Activated CD8-positive, alpha-beta T cell treated with anti-CD3 and anti-CD28 coated beads, Interleukin-2, amount 10 ng/mL, durations not matched to agents 7 days and 5 days (primary cell): Measurements from ENCODE around the gene PRUNE2. TPM values are rescaled to one million over a fixed set of nuclear protein-coding genes. Genes with fewer than 3 reads are reported as not detected.
A peak's percentile ranks its signal among the peaks of the same experiment; 100 is the strongest.

ENCODE experiments used
- ATAC-seq: fragments of 150-1000 bp; cut with Tn5 transposase; one replicate; pipeline ENCODE4 v1.10.0; 2021; ENCODE audit warnings: moderate library complexity
- CTCF ChIA-PET: fragments of 350-600 bp; sonication (Branson Sonifier 250); formaldehyde crosslinking; loops from one replicate; lab custom pipeline; 2021; ENCODE audit warnings: antibody characterized with exemption; lab: Charles Lee
- POLR2A ChIA-PET: fragments of 350-600 bp; sonication (Branson Sonifier 250); formaldehyde crosslinking; loops from one replicate; lab custom pipeline; 2021; ENCODE audit warnings: antibody characterized with exemption; lab: Charles Lee
- DNase-seq: peaks from one replicate; pipeline ENCODE4 v3.0.0-alpha.2; 2020
- H3K27ac Mint-ChIP-seq: one replicate; pipeline ENCODE4 v1.8.0; 2021; ENCODE audit warnings: mild to moderate bottlenecking, mixed read lengths
- H3K27me3 Mint-ChIP-seq: one replicate; pipeline ENCODE4 v1.8.0; 2021; ENCODE audit warnings: low read depth, mixed read lengths
- H3K36me3 Mint-ChIP-seq: one replicate; pipeline ENCODE4 v1.8.0; 2021; ENCODE audit warnings: low read depth, mixed read lengths
- H3K4me1 Mint-ChIP-seq: one replicate; pipeline ENCODE4 v1.8.0; 2021; ENCODE audit warnings: low read depth, mixed read lengths
- H3K4me3 Mint-ChIP-seq: one replicate; pipeline ENCODE4 v1.8.0; 2021; ENCODE audit warnings: mild to moderate bottlenecking, mixed read lengths
- H3K9me3 Mint-ChIP-seq: one replicate; pipeline ENCODE4 v1.8.0; 2022; ENCODE audit warnings: mixed read lengths; ENCODE audit not compliant: insufficient read depth
- total RNA-seq, 2 experiments: library from RNA; stranded (reverse); gene quantifications; one replicate each; pipeline ENCODE4 v1.2.3, GENCODE V29; 2021

PRUNE2 gene
- total RNA-seq, 2 experiments from 2014 or later, result 0.16 to 0.52 TPM

DNA sequence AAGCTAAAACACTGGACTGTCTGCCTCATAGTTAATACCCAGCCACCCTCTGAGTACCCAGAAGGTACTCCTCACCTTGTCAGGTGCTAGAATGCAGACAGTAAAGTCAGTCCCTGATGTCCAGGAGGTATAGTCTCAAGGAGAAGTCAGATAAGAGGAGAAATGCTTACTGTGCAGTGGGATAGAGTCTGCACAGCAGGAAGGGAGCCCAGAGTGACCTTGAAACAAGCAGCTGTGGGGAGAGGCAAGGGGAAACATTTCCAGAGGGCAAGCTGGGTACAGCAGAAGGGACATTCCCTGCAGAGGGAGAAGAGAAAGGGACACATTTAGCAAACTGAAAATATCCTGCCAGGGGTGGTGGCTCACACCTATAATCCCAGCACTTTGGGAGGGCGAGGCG lies 324.2 kb downstream of the PRUNE2 start:
- Mint-ChIP-seq H3K36me3 (no peaks in the 10 kb centered on the region), H3K4me1 (peaks cover 20% of the 10 kb centered on the region), H3K27me3 (peaks cover 9% of the 10 kb centered on the region), H3K9me3 (no peaks in the 10 kb centered on the region), H3K4me3 (no peak overlapping the region), H3K27ac (peak overlapping the region; percentile 27)
- ATAC-seq, result no peak
- ChIA-PET POLR2A (no interaction called here), CTCF (no interaction called here)
- DNase-seq, result no peak

DNA sequence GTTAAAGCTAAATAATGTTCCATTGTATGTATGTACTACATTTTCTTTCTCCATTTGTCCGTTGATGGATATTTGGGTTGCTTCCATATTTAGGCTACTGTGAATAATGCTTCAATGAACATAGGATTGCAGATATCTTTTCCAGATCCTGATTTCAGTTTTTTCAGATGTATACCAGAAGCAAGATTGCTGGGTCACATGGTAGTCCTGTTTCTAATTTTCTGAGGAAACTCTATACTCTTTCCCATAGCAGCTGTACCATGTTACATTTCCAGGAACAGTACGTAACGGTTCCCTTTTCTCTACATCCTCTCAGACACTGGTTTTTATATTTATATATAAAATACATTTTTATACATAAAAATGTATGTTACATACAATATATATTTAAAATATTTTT lies 325.1 kb downstream of the PRUNE2 start:
- peaks cover 9% of the 10 kb centered on the region for H3K27me3 Mint-ChIP-seq
- H3K36me3 Mint-ChIP-seq, result no peaks in the 10 kb centered on the region
- ChIA-PET CTCF (interaction anchor here (2.0 kb wide), 1 partner anchor 78 kb away, joined by 6 read pairs; no protein-coding TSS in a partner anchor), POLR2A (interaction anchor here (0.7 kb wide), 1 partner anchor 28 kb away, joined by 3 read pairs; no protein-coding TSS in a partner anchor)
- DNase-seq, result no peak
- no peak overlapping the region for H3K27ac Mint-ChIP-seq
- H3K9me3 Mint-ChIP-seq, result no peaks in the 10 kb centered on the region
- ATAC-seq, result no peak
- H3K4me1 Mint-ChIP-seq, result peaks cover 28% of the 10 kb centered on the region
- no peak overlapping the region for H3K4me3 Mint-ChIP-seq

DNA sequence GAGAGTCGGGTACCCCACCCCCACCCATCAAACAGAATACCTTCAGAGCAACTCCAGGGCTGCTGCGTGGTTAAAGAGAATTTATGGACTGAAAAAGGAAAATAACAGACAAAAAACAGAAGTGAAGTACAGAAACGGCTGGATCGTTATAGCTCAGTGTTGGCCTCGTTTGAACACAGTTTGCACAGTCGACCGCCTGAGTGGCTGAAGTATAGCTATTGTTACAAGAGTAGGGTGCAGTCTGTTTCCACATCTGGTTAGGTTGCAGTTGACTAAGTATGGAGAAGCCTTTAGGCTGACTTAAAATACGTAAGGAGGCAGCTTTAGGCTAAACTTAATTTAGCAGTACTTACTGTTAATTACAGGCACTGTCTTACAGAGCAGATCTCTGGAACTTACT lies 325.7 kb downstream of the PRUNE2 start:
- CTCF ChIA-PET, result interaction anchor here (2.0 kb wide), 1 partner anchor 79 kb away, joined by 6 read pairs; no protein-coding TSS in a partner anchor
- Mint-ChIP-seq H3K36me3 (no peaks in the 10 kb centered on the region), H3K4me1 (peaks cover 32% of the 10 kb centered on the region), H3K27ac (no peak overlapping the region), H3K4me3 (no peak overlapping the region), H3K9me3 (no peaks in the 10 kb centered on the region), H3K27me3 (peaks cover 9% of the 10 kb centered on the region)
- POLR2A ChIA-PET, result interaction anchor here (0.7 kb wide), 1 partner anchor 28 kb away, joined by 3 read pairs; no protein-coding TSS in a partner anchor
- no peak for ATAC-seq
- DNase-seq, result no peak

DNA sequence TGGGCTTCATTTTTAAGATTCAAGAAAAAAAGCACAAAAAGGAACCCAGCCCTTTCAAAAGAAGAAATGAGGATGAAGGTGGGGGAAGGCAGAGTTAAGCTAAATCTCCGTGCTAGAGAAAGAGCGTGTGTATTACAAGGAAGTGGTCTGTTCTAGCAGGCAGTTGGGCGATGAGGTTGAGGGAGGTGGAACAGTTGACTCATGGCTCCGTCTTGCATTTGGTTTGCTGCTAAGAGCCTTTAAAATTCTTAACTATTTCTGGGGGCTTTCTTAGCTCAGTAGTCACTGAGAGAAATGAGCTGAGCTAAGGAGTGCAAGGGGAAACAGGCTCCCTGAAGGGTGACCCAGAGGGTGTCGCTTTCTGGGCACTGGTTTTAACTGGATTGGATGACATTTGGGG lies 329.6 kb downstream of the PRUNE2 start:
- Mint-ChIP-seq H3K36me3 (peaks cover 4% of the 10 kb centered on the region), H3K4me1 (peaks cover 47% of the 10 kb centered on the region), H3K27me3 (peaks cover 2% of the 10 kb centered on the region), H3K27ac (peak overlapping the region; percentile 93), H3K4me3 (peak overlapping the region; percentile 51), H3K9me3 (no peaks in the 10 kb centered on the region)
- DNase-seq, result peak; percentile 92
- POLR2A ChIA-PET, result interaction anchor here (0.6 to 2.5 kb wide), 8 partner anchors 13 to 1804 kb away, joined by 3 to 11 read pairs (median 4); partner anchors contain the start of genes GCNT1 and RFK
- peak; percentile 92 for ATAC-seq
- CTCF ChIA-PET, result interaction anchor here (0.6 to 3.7 kb wide), 9 partner anchors 12 to 128 kb away, joined by 3 to 21 read pairs (median 3); partner anchors contain the start of gene GCNT1

DNA sequence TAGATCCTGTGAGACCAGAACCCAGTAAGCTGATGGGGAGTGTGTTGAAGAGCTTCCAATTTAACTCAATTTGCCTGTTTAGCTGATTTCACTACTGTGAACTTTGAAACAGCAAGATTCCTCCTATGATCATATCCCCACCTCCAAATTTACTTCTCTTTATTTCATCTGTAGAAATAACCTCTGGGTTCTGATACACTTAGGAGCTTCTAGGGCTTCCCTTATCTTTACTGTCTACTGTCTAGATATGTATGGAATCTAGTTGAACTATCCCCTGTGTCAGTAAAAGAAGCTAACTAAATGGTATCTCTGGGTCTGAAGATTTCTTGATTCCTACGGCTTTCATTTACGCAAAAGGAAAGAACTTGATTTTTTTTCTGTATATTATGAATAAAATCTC lies 330.2 kb downstream of the PRUNE2 start:
- POLR2A ChIA-PET, result interaction anchor here (0.9 to 2.5 kb wide), 7 partner anchors 12 to 182 kb away, joined by 3 to 11 read pairs (median 4); partner anchors contain the start of genes GCNT1 and RFK
- CTCF ChIA-PET, result interaction anchor here (0.8 to 3.7 kb wide), 9 partner anchors 11 to 128 kb away, joined by 3 to 21 read pairs (median 3); partner anchors contain the start of gene GCNT1
- ATAC-seq (no peak), DNase-seq (no peak)
- Mint-ChIP-seq H3K27ac (peak overlapping the region; percentile 93), H3K4me1 (peaks cover 53% of the 10 kb centered on the region), H3K36me3 (peaks cover 10% of the 10 kb centered on the region), H3K4me3 (no peak overlapping the region), H3K9me3 (no peaks in the 10 kb centered on the region), H3K27me3 (peaks cover 2% of the 10 kb centered on the region)

DNA sequence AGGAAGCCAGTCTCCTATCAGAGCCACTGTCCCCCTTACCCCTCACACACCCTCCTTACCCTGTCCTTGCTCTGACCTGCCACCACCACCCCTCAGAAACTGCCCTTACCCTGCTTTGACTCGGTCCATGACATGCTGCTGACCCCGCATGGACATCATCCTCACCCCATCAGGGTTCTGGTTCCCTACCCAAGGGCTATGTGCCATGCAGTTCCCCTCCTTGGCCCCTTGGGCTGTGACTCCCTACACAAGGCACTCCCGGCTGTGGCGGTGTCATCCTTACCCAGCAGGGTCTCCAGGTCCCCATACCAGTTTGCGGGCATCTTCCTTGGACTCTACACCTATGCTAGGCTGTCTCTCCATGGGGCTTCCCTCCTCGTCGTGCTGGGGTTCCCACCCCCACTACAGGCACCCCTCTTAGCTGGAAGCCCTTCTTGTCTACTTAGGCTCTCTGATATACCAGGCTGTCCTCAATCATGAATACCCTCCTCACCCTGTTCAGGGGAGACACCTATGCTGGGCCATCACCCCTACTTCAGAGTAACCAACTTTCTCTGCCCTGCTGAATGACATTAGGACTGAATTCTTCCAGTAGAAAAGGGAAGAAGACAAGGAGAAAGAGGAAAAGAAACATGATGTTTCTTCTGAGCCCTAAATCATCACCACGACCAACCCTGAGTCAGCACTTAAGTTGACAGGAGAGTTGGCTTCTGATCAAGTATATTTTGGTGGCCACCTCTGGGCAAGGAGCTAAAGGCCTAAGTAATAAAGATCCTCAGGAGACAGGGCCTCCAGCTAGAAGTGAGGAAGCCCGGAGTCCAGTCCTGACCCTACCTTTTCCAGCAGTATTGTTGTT lies 331.8 kb downstream of the PRUNE2 start:
- DNase-seq (no peak), ATAC-seq (no peak)
- Mint-ChIP-seq H3K27me3 (peaks cover 7% of the 10 kb centered on the region), H3K4me1 (peaks cover 66% of the 10 kb centered on the region), H3K4me3 (no peak overlapping the region), H3K27ac (peak overlapping the region; percentile 48), H3K9me3 (no peaks in the 10 kb centered on the region), H3K36me3 (peaks cover 23% of the 10 kb centered on the region)
- CTCF ChIA-PET, result interaction anchor here (1.5 to 3.7 kb wide), 2 partner anchors 12 to 84 kb away, joined by 4 to 21 read pairs; no protein-coding TSS in a partner anchor
- POLR2A ChIA-PET, result no interaction called here

DNA sequence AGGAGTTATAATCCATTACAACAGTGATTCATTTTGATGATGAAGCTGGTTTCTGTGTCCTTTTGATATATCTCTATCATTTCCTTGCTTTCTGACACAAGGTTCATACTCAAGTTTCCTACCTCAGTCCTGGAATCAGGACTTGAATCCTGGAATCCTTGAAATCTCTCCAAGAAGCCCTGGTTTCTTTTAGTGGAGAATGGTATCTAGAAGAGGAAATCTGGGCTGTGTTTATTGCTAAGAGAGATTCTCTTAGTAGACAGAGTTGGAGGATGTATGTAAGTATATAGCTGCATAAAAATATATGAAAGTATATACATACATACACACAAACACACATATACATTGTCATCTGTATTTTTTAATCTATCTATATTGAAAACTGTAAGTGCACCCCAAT lies 332.5 kb downstream of the PRUNE2 start:
- ChIA-PET POLR2A (interaction anchor here (0.5 kb wide), 1 partner anchor 181 kb away, joined by 4 read pairs; no protein-coding TSS in a partner anchor), CTCF (no interaction called here)
- no peaks in the 10 kb centered on the region for H3K9me3 Mint-ChIP-seq
- no peak overlapping the region for H3K4me3 Mint-ChIP-seq
- no peak for DNase-seq
- H3K27ac Mint-ChIP-seq, result no peak overlapping the region
- peaks cover 60% of the 10 kb centered on the region for H3K4me1 Mint-ChIP-seq
- peaks cover 23% of the 10 kb centered on the region for H3K36me3 Mint-ChIP-seq
- peaks cover 7% of the 10 kb centered on the region for H3K27me3 Mint-ChIP-seq
- no peak for ATAC-seq

DNA sequence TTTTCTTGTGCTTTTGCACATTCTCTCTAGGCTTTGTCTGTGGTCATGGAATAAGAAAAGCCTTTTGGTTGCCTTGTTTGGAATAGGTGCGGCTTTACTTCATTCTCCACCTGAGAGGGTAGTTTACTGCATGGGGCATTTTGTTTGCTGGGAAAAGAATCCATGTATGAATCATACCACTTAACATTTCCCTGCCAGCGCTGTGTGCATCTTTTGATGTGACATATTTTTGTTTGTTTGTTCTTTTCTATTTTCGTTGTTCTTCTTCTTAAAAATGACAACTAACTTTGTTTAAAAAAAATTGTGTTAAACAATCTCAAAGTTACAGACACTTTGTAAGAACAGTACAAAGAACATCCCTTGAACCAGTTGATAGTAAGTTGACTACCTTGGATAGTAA lies 333.8 kb downstream of the PRUNE2 start:
- Mint-ChIP-seq H3K9me3 (no peaks in the 10 kb centered on the region), H3K27ac (peak overlapping the region; percentile 8), H3K27me3 (peaks cover 12% of the 10 kb centered on the region), H3K36me3 (peaks cover 23% of the 10 kb centered on the region), H3K4me3 (peak overlapping the region; percentile 61), H3K4me1 (peaks cover 49% of the 10 kb centered on the region)
- ChIA-PET CTCF (no interaction called here), POLR2A (no interaction called here)
- ATAC-seq (no peak), DNase-seq (no peak)

DNA sequence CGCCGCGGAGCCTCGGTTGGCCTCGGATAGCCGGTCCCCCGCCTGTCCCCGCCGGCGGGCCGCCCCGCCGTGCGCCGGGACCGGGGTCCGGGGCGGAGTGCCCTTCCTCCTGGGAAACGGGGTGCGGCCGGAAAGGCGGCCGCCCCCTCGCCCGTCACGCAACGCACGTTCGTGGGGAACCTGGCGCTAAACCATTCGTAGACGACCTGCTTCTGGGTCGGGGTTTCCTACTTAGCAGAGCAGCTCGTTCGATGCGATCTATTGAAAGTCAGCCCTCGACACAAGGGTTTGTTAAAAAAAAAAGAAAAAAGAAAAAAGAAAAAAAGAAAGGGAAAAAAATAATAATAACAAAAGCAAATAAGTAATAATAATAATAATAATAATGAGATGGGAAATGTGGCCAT lies 334.2 kb downstream of the PRUNE2 start:
- H3K27ac Mint-ChIP-seq, result no peak overlapping the region

DNA sequence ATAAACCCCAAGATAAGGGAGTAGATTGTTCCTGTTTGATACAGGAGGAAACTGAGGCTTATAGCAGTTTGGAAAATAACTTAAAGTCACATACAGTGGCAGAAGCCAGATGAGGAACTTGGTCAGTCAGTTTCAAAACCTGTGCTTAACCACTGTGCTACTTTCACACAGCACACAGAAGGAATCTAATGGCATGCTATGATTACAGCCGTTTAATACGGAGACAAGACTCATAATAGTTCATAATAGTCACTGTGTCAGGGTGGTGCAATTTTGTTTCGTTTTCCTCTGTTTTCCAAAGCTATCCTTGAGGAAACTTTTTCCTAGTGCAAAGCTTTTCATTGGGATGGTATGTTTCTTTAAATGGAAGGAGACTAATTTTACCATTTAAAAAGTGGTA lies 334.6 kb downstream of the PRUNE2 start:
- ChIA-PET CTCF (no interaction called here), POLR2A (no interaction called here)
- DNase-seq (no peak), ATAC-seq (peak; percentile 42)
- H3K4me3 Mint-ChIP-seq, result peak overlapping the region; percentile 68
- H3K9me3 Mint-ChIP-seq, result no peaks in the 10 kb centered on the region
- peak overlapping the region; percentile 63 for H3K27ac Mint-ChIP-seq
- peaks cover 23% of the 10 kb centered on the region for H3K36me3 Mint-ChIP-seq
- peaks cover 12% of the 10 kb centered on the region for H3K27me3 Mint-ChIP-seq
- peaks cover 42% of the 10 kb centered on the region for H3K4me1 Mint-ChIP-seq

More for the DNA sequence above, 334.2 kb downstream of the PRUNE2 start:
- Mint-ChIP-seq H3K4me1 (peaks cover 46% of the 10 kb centered on the region), H3K36me3 (peaks cover 23% of the 10 kb centered on the region), H3K9me3 (no peaks in the 10 kb centered on the region), H3K27me3 (peaks cover 12% of the 10 kb centered on the region), H3K4me3 (peak overlapping the region; percentile 61)
- CTCF ChIA-PET, result no interaction called here
- POLR2A ChIA-PET, result no interaction called here
- no peak for ATAC-seq
- DNase-seq, result peak; percentile 36

DNA sequence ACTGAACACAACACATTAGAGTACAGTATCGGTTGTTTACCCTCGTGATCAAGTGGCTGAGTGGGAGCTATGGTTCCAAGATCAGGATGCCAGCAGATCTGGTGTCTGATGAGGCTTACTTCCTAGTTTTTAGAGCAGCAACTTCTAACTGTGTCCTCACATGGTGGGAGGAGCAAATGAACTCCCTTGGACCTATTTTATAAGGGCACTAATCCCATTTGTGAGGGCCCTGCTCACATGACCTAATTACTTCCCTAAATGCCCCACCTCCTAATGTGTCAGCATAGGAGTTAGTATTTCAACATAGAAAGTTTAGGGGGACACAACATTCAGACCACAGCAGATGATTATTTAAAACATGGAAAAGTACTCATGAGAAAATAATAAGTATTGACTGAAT lies 335.1 kb downstream of the PRUNE2 start:
- POLR2A ChIA-PET, result no interaction called here
- H3K27ac Mint-ChIP-seq, result peak overlapping the region; percentile 63
- CTCF ChIA-PET, result no interaction called here
- H3K4me3 Mint-ChIP-seq, result peak overlapping the region; percentile 68
- ATAC-seq (no peak), DNase-seq (no peak)
- no peaks in the 10 kb centered on the region for H3K9me3 Mint-ChIP-seq
- peaks cover 12% of the 10 kb centered on the region for H3K27me3 Mint-ChIP-seq
- H3K4me1 Mint-ChIP-seq, result peaks cover 38% of the 10 kb centered on the region
- peaks cover 23% of the 10 kb centered on the region for H3K36me3 Mint-ChIP-seq

DNA sequence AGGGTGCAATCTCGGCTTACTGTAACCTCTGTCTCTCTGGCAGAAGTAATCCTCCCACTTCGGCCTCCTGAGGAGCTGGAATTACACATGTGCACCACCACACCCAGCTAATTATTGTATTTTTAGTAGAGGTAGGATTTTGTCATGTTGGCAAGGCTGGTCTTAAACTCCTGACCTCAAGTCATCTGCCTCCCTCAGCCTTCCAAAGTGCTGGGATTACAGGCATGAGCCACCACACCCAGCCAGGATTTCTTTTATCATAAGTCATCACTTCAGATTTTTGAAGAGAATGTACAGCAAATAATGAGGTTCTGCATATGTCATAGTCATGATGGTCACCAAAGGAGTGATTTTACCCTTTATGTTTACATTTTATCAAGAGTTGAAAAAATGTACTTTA lies 338.8 kb downstream of the PRUNE2 start:
- Mint-ChIP-seq H3K36me3 (peaks cover 19% of the 10 kb centered on the region), H3K27me3 (peaks cover 14% of the 10 kb centered on the region), H3K4me1 (peaks cover 30% of the 10 kb centered on the region), H3K9me3 (no peaks in the 10 kb centered on the region), H3K4me3 (no peak overlapping the region), H3K27ac (no peak overlapping the region)
- POLR2A ChIA-PET, result no interaction called here
- ATAC-seq (no peak), DNase-seq (no peak)
- CTCF ChIA-PET, result no interaction called here
